Endometrium (tissue), 2 donors: ENCODE results near the gene TXNDC2.
"Not testable (repeated sequence)": the region's sequence is repeated elsewhere in the genome, so short reads cannot be mapped to it uniquely, and the experiment has no call there.

Source experiments
- FAIRE-seq: peaks from 2 replicates; lab custom pipeline; 2012; peaks lifted over from hg19 to GRCh38; lab: Jason Lieb, UNC
- donor health status: control.
- donor health status: control.

The TXNDC2 gene

DNA sequence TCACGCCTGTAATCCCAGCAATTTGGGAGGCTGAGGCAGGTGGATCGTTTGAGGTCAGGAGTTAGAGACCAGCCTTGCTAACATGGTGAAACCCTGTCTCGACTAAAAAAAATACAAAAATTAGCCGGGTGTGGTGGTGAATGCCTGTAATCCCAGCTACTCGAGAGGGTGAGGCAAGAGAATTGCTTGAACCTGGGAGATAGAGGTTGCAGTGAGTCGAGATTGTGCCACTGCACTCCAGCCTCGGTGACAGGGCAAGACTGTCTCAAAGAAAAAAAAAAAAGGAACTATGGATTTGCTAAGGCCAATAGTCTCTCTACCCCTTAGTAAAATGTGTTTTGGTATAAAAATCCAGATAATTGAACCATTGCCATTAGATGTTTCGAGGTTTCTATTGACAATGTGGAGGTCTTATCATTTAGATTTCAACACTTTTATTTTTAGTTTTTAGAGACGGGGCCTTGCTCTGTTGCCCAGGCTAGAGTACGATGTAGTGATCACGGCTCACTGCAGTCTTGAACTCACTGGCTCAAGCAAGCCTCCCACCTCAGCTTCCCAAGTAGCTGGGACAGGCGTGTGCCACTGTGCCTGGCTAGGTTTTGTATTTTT lies 1.1 kb upstream of the TXNDC2 start:
- no peak for FAIRE-seq

DNA sequence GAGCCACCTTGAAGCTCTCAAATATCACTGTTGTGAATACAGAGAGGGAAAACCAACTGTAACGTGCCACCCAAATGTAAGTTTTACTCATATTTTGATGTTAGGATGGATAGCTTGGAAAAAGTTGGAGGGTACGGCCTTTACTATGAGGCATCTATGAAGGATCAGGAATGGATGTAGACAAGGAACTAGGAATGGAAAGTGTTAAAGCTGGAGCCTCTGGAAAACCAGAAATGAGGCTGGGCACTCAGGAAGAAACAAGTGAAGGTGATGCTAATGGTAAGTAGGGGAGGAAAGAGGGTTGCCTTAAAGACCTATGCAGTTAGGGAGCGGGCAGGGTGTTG lies 204 bp downstream of the TXNDC2 start:
- FAIRE-seq: no peak

DNA sequence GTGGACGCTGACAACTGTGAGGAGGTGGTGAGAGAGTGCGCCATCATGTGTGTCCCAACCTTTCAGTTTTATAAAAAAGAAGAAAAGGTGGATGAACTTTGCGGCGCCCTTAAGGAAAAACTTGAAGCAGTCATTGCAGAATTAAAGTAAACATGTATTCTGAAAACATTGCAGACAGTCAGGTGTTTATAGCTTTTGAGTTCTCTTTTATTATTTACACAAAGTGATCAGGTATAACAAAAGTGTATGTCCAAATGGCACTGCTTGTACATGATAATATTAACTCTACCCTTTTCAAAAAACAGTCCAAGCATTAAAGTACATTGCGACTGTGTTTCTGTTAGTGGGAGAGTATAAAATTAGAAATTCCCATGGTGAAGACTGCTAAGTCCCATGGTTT lies 2.2 kb downstream of the TXNDC2 start:
- FAIRE-seq: no peak

DNA sequence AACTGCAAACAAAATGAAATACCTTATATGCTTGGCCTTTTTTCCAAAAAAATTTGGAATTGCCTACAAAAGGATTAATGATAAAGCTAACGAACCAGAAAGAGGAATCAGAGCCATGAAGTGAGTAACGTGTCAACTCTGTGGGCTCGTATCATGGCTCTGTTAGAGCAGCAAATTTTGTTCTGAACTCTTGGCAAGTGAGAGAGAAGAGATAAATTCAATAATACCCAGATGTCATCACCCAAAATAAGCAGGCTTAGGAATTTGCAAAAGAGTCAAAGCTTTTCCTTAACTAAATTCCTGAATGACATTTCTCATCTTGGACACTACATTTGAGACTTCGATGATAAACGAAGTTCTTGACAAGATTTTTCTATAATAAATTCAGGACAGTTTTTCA lies 4.4 kb downstream of the TXNDC2 start:
- FAIRE-seq: no peak

DNA sequence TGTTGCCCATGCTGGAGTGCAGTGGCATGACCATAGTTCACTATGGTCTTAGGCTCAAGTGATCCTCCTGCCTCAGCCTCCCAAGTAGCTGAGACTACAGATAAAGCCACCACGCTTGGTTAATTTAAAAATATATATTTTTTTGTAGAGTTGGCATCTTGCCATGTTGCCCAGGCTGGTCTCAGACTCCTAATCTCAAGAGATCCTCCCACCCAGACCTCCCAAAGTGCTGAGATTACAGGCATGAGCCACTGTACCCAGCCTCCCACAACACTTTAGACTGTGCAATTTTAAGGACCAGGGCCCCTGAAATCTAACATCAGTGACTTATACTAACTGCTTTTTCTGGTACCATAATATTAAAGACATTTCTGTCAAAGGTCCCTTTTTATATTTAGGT lies 5.2 kb downstream of the TXNDC2 start:
- no peak for FAIRE-seq

DNA sequence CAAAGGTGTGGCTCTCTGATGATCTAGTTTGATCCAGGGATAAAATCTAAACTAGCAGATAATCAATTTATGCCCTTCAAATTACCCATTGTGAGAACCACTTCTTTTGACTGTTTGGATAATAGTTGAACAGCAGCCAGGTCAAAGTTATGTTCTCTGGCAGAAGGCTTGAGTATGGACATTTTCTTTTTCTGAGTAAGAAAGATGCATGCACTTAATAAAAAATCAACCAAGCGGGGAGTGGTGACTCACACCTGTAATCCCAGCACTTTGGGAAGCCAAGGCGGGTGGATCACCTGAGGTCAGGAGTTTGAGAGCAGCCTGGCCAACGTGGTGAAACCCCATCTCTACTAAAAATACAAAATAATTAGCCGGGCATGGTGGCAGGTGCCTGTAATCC lies 5.7 kb downstream of the TXNDC2 start:
- FAIRE-seq: not testable (repeated sequence)

DNA sequence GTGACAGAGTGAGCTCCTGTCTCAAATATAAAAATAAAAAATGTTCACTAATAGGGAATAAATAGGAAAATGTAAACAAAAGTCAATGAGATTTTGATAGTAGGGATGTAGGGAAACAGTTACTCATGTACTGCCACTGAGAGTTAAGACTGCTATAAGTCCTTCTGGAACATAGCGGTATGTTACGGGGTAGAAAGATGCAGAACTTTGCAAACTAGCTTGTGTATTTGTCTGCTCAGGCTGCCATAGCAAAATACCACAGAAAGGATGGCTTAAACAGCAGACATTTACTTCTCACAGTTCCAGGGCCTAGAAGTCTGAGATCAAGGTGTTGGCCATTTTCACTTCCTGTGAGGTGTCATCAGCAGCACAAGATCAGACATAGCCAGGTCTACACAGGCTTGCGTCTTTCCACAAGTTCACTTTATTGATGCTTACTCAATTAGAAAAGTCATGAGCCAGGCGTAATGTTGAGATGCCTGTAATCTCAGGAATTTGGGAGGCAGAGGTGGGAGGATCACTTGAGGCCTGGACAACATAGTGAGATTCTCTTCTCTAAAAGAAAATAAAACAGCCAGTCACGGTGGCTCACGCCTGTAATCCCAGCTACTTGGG lies 8.8 kb downstream of the TXNDC2 start:
- no peak for FAIRE-seq

DNA sequence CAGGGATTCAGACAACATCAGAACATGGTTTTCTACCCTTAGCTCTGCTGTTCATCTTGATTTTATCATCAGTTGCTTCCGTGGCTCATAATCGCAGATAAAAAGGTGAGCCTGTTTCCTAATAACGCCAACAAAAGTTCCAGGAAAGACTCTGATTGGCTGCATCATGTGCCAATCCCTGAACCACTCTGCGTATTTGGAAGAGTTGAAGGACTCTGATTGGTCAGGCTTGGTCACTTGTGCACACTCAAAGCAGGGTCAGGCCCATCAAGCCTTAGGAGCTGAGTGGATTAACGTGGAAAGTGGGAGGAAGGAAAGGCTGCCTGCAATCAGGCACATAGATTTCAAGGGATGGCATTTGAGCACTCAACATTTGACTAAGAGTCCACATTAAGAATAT lies 11.4 kb downstream of the TXNDC2 start:
- no peak for FAIRE-seq

DNA sequence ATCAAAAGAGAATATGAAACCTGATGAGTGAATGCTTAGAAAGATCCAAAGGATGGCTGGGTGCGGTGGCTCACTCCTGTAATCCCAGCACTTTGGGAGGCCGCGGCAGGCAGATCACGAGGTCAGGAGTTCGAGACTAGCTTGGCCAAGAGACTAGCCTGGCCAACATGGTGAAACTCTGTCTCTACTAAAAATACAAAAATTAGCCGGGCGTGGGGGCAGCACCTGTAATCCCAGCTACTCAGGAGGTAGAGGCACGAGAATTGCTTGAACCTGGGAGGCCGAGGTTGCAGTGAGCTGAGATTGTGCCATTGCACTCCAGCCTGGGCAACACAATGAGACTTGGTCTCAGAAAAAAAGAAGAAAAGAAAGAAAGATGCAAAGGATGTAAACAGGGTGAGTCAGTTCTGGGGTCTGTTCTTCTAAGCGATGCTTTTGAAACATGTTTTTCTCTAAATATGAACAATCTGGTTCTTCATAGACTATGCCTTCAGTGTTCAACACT lies 12.1 kb downstream of the TXNDC2 start:
- not testable (repeated sequence) for FAIRE-seq

DNA sequence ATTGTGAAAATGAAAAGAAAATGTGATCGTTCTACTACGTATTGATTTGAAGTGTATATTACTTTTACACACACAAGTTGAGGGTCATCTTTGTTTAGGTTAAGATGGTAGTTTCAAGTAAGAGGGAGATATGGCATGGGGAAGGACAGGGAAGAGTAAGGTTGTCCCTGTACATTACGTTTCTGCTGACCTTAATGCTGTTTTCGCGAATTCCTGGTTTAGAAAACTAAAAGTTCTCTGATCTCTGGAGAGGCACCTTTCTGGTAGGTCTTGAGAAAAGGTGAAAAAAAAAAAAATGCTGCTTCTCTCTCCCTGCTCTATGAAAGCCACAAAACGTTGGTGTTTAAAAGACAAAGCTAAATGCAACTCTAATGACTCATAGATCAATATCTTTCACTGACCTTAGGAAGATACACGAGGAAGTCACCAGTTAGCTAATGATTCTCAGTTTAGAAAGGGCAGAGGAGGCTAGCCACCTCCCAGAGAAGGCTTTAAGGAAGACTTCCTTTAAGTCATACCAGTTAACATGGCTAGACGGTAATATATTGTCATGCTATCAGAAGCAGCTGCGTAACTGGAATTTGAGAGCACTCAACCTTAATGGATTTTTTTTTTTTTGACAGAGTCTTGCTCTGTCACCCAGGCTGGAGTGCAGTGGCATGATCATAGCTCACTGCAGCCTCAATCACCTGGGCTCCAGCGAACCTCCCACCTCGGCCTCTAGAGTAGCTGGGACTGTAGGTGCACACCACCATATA lies 13.2 kb downstream of the TXNDC2 start:
- FAIRE-seq: no peak

DNA sequence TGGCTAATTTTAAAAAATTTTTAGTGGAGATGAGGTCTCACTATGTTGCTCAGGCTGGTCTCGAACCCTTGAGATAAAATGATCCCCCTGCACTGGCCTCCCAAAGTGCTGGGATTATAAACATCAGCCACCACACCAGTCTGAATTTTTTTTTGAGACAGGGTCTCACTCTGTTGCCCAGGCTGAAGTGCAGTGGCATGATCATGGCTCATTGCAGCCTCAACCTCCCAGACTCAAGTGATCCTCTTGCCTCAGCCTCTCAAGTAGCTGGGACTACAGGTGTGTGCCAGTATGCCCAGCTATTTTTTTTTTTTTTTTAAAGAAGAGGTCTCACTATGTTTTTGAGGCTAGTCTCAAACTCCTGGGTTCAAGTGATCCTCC lies 13.8 kb downstream of the TXNDC2 start:
- not testable (repeated sequence) for FAIRE-seq

DNA sequence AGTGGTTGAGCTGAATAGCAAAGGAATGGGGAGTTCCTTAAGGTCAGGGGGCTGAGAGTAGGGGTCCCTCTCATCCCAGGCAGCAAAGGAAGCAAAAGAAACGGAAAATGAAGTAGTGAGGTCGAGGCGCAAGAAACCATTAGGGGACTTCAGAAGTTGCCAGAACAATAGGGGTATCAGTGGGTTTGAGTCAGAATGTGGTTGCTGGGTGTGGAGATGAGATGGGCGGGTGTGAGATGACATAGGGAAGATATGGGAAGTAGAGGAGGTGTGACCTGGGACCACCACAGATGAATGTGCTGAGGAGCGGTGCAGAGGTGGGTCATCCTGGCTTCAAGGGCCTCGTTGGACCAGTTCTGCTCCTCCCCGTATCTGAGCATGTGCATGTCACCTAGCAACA lies 14.9 kb downstream of the TXNDC2 start:
- no peak for FAIRE-seq

DNA sequence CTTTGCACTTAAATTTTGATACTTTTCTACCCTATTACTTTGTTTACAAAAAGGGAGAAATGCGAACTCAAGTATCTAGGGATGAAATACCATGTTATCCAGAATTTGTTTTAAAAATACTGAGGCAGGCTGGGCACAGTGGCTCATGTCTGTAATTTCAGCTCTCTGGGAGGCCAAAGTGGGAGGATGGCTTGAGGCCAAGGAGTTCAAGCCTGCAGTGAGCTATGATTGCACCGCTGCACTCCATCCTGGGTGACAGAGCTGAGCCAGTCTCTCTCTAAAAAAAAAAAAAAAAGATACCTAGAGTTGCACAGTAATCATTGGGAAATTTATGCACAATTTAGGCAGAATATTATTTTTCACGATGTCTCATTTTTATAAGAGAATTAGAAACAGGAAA lies 15.6 kb downstream of the TXNDC2 start:
- FAIRE-seq: no peak

DNA sequence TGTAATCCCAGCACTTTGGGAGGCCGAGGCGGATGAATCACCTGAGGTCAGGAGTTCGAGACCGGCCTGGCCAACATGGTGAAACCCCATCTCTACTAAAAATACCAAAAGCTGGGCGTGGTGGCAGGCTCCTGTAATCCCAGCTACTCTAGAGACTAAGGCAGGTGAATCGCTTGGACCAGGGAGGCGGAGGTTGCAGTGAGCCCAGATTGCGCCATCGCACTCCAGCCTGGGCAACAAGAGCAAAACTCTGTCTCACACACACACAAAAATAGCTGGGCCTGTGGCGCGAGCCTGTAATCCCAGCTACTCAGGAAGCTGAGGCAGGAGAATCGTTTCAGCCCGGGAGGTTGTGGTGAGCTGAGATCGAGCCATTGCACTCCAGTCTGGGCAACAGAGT lies 16.5 kb downstream of the TXNDC2 start:
- FAIRE-seq: not testable (repeated sequence)

DNA sequence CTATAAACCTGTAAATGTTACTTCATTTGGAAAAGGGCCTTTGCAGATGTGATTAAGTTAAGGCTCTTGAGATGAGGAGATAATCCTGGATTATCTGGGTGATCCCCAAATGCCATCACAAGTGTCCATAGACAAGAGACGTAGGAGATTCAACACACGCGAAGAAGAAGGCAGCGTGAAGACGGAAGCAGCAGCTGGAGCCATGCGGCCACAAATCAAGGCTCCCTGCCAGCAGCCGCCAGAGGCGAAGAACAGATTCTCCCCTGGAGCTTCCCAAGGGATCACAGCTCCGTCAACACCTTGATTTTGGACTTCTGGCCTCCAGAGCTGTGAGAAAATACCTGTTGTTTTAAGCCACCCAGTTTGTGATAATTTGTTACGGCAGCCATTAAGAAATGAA lies 17.1 kb downstream of the TXNDC2 start:
- FAIRE-seq: no peak

DNA sequence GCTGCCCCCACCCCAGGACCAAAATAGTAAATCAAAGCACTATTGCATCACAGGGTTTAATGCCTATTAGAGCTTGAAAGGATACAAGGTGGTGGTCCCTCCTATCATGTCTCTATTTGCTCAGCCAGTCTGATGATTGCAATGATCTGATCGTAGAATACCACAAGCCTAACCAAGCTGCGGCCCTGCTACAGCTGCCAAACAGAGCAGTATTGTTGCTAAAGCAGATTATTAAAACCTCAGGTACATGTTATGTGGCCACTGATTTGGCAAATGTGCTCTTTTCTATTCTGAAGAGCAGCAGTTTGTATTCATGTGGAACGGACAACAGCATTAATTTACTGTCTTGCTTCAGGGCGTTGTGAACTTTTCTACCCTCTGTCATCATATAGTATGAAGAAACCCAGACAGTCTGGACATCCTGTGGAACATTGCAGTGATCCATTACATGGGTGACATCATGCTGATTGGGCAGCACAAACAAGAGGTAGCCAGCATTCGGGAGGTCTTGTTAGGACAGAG lies 19.7 kb downstream of the TXNDC2 start:
- no peak for FAIRE-seq

DNA sequence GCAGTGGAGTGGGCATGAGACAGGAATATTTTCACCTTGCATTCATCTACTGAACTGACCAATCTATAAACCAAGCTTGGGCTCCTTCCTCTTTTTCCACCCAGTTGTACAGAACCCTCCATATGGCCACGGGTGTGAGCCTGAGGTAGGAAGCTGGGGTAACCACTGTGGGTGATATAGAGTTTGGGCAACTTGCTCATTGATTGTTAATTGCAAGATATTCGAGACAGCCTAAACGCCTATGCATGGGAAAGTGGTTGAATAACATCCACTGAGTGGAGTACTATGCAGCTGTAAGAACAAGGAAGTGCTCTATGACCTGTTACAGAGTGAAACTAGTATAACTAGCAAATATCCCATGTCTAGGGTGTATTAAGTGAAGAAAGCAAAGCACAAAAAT lies 20.7 kb downstream of the TXNDC2 start:
- FAIRE-seq: no peak

DNA sequence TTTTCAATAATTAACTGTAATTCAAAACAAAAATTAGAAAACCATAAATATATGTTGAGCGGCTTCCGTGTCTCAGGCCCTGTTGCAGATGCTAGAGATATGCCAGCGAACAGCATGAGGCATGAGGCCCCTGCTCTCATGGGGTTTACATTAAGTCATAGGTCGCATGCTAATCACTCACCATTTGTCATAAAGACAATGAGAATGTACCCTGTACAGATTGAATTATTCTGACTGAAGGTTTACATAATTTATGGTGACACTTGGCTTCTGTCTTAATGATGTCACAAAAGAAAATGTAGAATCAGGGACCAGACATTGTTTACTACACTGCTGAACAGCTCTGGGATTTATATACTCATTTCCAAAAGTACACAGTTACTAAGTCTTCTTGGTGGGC lies 22.1 kb downstream of the TXNDC2 start:
- no peak for FAIRE-seq

DNA sequence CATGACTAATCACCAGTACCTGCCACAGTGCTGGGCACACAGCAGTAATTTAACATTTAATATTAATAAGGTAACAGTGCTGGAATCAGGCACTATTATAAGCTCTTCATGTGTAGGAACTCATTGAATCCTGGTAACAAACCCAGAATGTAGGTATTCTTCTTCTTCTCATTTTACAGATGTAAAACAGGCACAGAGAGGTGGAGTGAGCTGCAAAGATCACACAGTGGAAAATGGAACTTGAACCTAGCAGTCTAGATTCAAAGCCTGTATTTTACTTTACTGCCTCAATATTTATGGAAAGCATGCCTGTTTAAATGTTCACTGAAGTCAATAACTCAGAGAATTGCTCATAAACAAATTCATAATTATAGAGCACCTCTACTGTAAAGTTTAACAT lies 24.3 kb downstream of the TXNDC2 start:
- FAIRE-seq: no peak

DNA sequence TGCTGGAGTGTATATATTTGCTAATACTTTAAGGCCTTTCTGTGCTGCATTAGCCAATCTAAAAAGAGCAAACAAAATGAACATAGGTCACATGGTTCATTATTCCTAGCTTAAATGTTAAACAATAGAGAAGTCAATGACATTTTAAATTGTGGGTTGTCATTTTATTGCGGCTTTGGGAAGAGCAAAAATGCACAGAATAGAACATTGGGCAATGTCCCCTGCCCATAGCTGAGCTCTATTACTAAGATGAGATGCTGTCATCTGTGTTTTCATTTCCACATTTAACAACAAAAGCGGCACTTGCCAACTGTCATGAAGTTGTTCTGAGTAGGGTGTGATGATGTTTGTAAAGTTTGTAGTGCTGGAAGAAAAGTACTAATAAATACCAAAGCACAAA lies 24.9 kb downstream of the TXNDC2 start:
- FAIRE-seq: no peak

DNA sequence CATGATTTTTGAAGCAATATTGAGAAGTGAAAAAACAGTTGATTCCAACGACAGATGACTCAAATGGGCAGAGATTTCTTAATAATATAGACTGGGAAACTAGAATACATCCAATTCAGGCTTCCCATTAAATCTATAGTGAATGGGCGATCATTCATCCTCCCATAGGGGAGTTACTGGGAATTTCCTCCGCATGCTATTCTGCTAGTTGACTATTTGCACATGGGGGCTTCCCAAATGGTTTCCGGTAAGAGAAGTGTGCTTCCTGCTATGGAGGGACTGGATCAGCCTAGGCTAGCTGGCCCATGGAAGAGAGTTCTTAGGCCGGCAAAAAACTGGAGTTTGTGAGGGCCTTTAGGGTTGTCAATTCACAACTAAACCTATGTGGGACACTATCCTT lies 25.5 kb downstream of the TXNDC2 start:
- no peak for FAIRE-seq

DNA sequence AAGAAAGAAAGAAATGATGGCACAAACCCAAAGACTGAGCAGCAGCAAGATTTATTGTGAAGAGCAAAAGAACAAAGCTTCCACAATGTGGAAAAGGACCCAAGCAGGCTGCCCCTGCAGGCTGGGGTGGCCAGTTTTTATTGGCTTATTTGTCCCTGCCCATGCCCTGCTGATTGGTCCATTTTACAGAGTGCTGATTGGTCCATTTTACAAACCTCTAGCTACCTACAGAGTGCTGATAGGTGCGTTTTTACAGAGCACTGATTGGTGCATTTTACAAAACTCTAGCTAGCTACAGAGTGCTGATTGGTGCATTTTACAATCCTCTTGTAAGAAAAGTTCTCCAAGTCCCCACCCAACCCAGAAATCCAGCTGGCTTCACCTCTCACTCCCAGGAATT lies 26.5 kb downstream of the TXNDC2 start:
- FAIRE-seq: not testable (repeated sequence)

DNA sequence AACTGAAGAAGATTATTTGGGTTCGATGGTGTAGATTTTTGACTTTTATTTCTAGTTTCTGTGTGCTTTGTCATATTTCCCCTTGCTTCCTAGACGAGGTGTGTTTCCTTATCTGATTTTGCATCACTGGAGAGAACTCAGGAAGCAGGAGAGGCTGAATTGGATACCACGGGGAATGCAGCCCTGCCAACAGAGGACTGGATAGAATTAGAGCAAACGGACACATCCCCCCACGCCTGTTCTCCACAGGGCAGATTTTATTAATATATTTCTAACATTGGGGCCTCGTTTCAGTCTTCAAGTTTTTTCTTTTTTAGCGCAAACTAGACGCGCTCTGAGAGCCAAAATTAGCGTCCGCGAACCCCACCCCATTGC lies 27.4 kb downstream of the TXNDC2 start:
- no peak for FAIRE-seq
